ENCODE data around the gene RIN1. TPM values are rescaled to one million over a fixed set of nuclear protein-coding genes. Genes with fewer than 3 reads are reported as not detected.
"Not testable (repeated sequence)": the region's sequence is repeated elsewhere in the genome, so short reads cannot be mapped to it uniquely, and the experiment has no call there.

Gene RIN1
- total RNA-seq, 1 donor from 2014 or later: 0.82 TPM

GRCh38 chr11:66323684-66324083 lies 12.6 kb downstream of the RIN1 start:
- FAIRE-seq: no peak

DNA sequence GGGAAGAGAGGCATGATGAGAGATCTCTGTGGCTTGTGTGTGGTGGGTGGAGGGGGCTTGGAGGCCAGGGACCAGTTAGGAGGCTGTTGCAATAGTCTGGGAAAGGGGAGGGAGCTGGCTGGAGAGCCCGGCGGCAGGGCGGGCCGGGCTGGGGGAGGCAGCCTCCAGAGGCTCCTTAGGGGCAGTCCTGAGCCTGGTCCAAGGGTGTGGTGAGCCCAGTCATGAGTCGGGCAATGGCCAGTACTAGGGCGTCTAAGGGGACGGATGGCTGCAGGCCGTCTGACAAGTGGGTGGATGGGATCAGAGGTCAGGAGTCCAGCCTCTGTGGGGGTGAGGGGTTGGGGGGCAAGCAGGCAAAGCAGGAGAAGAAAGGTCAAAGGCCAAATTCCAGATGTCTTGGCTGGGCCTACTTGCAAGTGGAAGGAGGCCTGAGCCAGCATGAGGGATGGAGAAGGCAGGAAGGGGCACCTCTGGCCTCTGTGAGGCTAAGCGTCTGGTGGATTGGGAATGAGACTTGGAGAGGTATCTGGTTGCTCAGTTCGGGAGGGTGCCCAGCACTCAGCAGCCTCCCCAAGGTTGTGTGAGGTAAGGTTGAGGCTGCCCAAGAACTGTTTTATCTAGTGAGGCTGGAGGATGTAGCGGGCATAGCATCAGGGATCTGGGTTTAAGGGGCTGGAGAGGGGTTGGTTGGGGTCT lies 13.4 kb downstream of the RIN1 start:
- FAIRE-seq (no peak), DNase-seq (ENCODE audit: low spot score in 2 of 2) (no peak)

More at GRCh38 chr11:66323684-66324083, 12.6 kb downstream of the RIN1 start:
- DNase-seq (ENCODE audit: low spot score in 2 of 2): no peak

GRCh38 chr11:66321606-66322005 lies 14.6 kb downstream of the RIN1 start:
- DNase-seq (ENCODE audit: low spot score in 2 of 2): no peak
- no peak for FAIRE-seq

GRCh38 chr11:66320748-66321147 lies 15.5 kb downstream of the RIN1 start:
- not testable (repeated sequence) for DNase-seq (ENCODE audit: low spot score in 2 of 2); FAIRE-seq

DNA sequence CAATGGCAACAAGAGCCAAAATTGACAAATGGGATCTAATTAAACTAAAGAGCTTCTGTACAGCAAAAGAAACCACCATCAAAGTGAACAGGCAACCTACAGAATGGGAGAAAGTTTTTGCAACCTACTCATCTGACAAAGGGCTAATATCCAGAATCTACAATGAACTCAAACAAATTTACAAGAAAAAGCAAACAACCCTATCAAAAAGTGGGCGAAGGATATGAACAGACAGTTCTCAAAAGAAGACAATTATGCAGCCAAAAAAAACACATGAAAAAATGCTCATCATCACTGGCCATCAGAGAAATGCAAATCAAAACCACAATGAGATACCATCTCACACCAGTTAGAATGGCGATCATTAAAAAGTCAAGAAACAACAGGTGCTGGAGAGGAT lies 15.9 kb downstream of the RIN1 start:
- DNase-seq (ENCODE audit: low spot score in 2 of 2); FAIRE-seq: not testable (repeated sequence)

GRCh38 chr11:66318600-66318970 lies 17.6 kb downstream of the RIN1 start:
- FAIRE-seq: no peak

GRCh38 chr11:66317723-66318599 lies 18.3 kb downstream of the RIN1 start:
- DNase-seq (ENCODE audit: low spot score in 2 of 2): no peak
- FAIRE-seq: no peak

More at GRCh38 chr11:66318600-66318970, 17.6 kb downstream of the RIN1 start:
- DNase-seq (ENCODE audit: low spot score in 2 of 2): no peak

DNA sequence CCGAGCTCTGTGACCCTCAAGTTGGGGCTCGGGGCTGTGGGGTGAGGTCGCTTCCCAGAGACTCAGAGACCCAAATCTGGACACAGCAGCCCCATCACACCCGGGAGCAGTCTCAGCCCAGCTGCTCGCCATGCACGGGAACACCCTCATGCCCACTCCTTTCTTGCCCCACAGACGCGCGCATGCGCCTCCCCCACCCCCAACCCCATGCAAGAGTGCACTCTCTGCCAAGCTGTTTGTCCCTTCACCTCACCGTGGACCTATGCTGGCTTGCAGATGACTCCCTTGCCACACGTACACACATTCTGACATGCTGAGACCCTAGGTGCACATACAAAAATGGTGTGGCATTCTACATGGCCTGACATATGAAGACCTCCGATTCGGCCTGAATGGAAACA lies 18.9 kb downstream of the RIN1 start:
- no peak for FAIRE-seq
- no peak for DNase-seq (ENCODE audit: low spot score in 2 of 2)

DNA sequence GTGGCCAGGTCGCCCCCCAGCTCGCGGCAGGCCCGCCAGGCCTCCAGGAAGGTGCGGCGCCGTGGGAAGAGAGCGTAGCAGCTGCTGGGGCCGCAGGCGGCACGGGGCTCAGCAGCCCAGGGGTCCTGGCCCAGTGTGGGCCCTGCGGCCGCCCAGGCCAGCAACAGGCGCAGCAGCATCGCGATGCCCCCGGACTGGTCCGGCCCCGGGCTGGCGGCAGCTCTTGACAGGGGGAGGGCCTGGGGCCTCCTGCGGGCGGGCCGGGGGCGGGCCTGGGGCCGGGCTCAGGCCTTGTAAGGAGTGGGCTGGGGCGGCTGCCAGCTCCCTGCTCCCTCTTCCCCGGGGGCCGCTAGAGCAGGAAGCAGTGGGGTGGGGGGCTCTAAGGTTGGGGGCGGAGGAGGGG lies 19.4 kb downstream of the RIN1 start, which contains the start of gene CD248:
Gene CD248 (minus strand): TSS at position 196 of the 403 bp plus-strand sequence. CDS start 17 bp downstream, at position 179.
- FAIRE-seq (no peak), DNase-seq (ENCODE audit: low spot score in 2 of 2) (peak in 1 of 2 donors; percentile 58)

GRCh38 chr11:66315921-66316811 lies 20.1 kb downstream of the RIN1 start:
- DNase-seq (ENCODE audit: low spot score in 2 of 2): no peak
- no peak for FAIRE-seq

GRCh38 chr11:66315498-66315885 lies 20.7 kb downstream of the RIN1 start:
- DNase-seq (ENCODE audit: low spot score in 2 of 2) (no peak), FAIRE-seq (no peak)

GRCh38 chr11:66314561-66315497 lies 21.4 kb downstream of the RIN1 start:
- DNase-seq (ENCODE audit: low spot score in 2 of 2): no peak
- no peak for FAIRE-seq

GRCh38 chr11:66314186-66314501 lies 22.1 kb downstream of the RIN1 start:
- FAIRE-seq: no peak
- DNase-seq (ENCODE audit: low spot score in 2 of 2): no peak

DNA sequence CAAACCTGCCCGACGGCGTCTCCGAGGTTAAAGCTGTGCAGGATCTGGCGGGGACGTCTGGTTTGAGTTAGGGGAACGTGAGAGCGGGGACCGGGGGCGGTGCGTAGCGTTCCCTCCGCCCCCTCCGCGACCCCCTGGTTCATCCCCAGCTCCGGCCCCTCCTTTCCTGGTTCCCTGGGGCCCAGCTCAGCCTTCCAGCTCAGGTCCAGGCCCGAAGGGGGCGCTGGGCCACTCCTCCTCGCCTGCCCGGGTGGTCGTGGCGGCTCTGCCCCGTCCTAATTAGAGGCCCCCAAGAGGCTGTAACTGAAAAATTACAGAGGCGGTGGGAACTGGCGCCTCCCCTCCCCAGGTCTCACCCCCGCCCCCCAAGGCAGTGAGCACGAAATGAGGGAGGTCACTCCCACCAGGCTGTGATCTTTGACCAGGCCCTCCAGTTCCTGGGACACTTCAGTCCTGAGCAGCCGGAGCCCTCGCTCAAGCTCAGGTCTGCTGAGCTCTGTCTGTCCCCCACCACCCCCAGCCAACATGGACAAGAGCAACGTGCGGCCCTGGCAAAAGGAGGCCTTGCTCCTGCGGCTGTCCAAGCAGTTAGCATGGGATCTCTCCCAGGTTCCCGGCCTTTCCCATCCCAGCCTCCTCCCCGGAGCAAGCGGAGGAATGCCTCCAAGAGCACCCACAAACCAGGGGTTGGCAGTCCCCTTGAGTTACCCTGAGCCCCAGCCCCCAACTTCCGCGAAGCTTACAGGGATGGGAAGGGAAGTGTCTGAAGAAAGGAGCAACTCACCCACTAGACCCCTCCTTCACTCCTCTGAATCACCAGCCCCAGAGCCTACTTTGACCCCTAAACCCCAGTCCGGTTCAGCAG lies 22.7 kb downstream of the RIN1 start:
- no peak for DNase-seq (ENCODE audit: low spot score in 2 of 2)
- FAIRE-seq: no peak

GRCh38 chr11:66312549-66313320 lies 23.5 kb downstream of the RIN1 start:
- no peak for FAIRE-seq

GRCh38 chr11:66311965-66312548 lies 24.2 kb downstream of the RIN1 start:
- FAIRE-seq (no peak), DNase-seq (ENCODE audit: low spot score in 2 of 2) (peak; percentile 79 to 81)

More at GRCh38 chr11:66312549-66313320, 23.5 kb downstream of the RIN1 start:
- DNase-seq (ENCODE audit: low spot score in 2 of 2): peak; percentile 91 to 98

DNA sequence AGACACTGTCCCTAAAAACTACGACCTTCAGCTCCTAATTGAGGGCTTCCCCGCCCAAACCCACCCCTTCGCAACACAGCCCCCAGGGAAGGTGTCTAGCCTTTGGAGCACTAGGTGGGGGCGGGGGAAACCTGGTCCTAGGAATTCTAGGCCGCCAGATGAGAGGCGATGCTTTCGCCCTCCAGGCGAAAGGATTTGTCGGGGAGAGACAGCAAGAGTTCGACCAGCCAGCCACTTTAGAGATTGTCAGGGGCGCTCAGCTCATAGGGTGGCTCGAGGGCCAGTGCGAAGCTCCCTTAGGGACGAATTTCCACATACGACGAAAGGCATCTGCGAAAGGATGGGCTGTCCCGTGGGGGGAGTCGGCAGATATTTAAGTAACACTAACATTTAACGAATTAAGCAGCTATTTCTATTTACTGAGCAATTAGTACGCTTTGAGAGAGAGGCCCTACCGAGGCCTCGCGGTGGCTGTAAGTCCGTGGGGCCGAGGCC lies 24.7 kb downstream of the RIN1 start:
- no peak for DNase-seq (ENCODE audit: low spot score in 2 of 2)

More for the DNA sequence above, 24.7 kb downstream of the RIN1 start:
- FAIRE-seq: no peak
